ENCODE measurements around the gene FAHD2A.
"Not testable (repeated sequence)": the region's sequence is repeated elsewhere in the genome, so short reads cannot be mapped to it uniquely, and the experiment has no call there.

Gene FAHD2A

DNA sequence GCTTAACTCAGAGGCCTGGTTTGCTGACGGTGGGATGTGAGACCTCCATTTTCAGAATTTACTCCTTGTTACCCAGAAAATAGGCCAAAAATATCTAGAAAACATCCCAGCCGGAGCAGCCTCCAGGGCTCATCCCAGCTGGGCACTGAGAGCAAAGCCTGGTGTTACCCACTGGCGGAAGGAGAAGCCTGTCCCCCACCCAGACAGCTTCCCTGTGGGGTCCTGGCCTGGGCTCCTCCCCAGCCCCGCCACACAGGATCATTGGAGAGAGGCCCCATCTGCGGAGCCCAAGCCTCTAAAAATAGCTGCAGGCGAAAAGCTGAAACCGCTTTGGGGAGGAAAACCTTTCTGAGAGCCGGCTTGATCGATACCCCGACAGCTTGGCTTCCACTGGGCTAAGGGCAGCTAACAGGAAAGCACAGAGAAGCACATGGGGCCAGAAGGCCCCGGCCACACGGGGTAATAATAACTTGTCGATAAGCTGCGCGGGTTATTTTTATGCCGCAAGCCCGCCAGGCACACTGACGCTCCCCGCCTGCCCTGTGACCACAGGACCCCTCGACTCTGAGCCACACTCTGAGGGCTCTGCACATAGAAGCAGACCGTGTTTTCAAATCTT, 26.9 kb upstream of the FAHD2A start:
- no peak for DNase-seq (ENCODE audit: extremely low spot score, insufficient read length, low read depth)
- FAIRE-seq: no peak

DNA sequence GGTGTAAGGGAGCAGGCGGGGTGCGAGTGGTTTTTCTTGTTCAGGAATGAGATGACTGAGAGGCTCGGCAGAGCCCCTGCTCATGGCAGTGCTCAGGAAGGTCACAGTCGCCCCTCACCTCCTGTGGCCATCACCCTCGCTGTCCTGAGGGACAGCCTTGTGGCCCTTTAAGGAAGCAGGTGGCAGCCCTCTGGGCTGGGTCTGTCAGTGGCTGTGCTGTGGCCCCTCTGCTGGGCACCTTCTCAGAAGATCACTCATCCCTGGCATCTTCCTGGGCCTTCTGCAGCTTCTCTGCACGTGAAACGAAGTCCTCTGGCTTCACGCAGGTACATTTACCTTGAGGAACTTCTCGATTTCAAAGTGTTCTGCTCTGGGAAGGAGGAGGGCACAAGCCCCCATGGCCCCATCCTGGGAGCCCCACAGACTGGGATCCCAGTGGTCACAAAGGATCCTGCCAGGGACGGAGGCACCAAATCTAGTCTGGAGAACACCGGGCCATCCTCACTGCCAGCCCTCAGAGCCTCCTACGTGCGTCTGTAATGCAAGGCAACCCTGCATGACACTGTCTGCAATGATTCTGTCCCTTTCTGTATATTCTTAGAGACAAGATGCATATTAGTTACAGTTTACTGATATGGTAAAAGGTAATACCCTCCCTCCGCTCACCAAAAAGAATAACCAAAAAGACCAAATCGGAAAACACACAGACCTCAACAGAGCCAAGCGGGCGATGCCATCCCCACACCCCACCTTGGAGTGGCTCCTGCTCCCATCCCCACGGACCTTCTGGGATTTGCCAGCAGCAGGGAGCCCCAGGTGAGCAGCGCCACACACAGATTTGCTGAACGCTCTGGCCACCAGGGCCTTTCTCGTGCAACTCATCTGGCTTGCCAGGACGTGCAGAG, 25.9 kb upstream of the FAHD2A start:
- DNase-seq (ENCODE audit: extremely low spot score, insufficient read length, low read depth): no peak
- no peak for FAIRE-seq

DNA sequence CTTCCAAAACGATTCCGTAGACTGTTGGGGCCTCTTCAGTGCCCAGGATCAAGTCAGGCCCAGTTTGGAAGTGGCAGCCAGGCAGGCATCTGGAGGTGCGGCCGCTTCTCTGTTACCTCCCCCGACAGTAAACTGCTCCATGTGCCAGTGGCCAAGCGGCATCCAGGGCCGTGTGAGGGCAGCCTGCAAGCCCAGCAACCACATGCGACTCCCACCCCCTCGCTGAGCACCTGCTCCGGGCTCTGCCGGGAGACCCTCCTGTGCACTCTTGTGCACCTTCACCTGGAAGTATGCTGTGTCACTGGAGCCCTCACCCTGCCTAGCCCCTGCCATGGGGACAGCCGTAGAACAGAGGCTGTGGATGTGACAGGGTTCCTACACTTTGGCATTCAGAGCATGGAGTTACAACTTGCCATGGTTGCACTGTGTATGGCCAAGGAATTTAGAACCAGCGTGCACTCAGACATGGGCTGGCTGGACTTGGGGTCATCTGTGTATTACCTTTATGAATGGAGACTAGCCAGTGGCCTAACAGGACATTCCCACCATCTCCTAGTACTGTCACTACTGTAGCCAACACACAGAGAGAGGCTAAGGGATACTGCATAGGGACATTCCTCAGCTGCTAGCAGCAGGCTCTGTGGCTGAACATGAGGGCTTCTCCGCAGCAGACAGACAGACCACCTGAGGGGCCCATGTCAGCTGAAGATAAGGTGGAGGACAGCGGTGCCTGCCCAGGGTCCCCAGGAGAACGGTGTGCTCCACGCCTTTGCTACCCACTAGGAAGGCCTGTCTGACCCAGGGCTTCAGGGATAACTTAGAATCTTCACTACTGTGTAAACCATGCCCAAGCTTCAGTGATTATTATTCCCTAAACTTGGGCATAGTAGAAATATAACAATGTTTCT, 25.0 kb upstream of the FAHD2A start:
- DNase-seq (ENCODE audit: extremely low spot score, insufficient read length, low read depth) (no peak), FAIRE-seq (no peak)

DNA sequence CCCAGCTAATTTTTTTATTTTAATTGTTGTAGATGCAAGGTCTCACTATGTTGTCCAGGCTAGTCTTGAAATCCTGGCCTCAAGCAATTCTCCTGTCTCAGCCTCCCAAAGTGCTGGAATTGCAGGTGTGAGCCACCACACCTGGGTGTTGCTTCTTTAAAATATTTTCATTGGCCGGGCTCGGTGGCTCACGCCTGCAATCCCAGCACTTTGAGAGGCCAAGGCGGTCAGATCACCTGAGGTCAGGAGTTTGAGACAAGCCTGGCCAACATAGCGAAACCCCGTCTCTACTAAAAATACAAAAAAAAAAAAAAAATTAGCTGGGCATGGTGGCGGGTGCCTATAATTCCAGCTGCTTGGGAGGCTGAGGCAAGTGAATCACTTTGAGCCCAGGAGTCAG, 24.2 kb upstream of the FAHD2A start:
- DNase-seq (ENCODE audit: extremely low spot score, insufficient read length, low read depth); FAIRE-seq: not testable (repeated sequence)

DNA sequence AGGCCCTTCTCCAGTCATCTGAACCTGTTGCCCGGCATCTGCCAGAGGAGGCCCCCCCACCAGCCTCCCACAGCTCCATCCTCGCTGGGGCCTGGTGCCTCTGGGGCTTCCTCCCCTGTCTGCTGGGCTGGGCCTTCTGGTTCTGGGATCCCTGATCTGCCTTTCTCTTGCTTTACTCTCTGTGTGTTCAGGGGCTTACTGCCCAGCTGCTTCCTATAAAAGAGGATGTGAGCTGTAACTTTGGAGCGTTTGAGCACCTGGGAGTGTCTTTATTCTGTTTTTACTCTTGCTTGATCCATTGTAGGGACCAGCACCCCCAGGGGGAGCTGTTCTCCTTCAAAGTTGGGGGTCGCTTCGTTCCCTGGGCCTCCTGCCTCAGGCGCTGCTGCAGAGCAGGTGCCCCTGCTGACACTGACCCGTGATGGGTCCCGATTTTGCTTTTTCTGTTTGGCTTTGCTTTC, 23.1 kb upstream of the FAHD2A start:
- DNase-seq (ENCODE audit: extremely low spot score, insufficient read length, low read depth): no peak
- no peak for FAIRE-seq

DNA sequence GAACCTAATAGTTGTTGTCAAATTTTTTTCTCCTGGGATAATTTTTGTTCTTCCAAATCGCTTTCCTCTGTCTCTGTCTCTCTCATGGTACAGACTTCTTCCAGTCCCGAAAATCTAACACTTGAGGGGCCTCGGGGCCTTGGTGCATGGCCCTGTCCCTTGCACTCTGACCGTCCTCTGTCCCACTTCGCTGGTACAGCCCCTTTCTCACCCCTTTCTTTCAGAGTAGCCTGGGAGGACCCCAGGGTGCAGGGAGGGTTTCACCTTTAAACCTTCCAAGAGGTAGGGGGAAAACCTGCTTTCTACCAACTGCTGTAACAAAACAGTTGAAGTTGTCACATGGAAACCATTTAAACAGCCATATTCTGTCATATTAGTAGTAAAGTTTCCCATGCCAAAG, 22.2 kb upstream of the FAHD2A start:
- DNase-seq (ENCODE audit: extremely low spot score, insufficient read length, low read depth) (no peak), FAIRE-seq (no peak)

GRCh38 chr2:95380731-95381130, 21.8 kb upstream of the FAHD2A start:
- FAIRE-seq (no peak), DNase-seq (ENCODE audit: extremely low spot score, insufficient read length, low read depth) (no peak)

- DNase-seq (ENCODE audit: extremely low spot score, insufficient read length, low read depth): no peak
- no peak for FAIRE-seq
These were observed 21.0 kb upstream of the FAHD2A start for GRCh38 chr2:95381212-95382191.

DNA sequence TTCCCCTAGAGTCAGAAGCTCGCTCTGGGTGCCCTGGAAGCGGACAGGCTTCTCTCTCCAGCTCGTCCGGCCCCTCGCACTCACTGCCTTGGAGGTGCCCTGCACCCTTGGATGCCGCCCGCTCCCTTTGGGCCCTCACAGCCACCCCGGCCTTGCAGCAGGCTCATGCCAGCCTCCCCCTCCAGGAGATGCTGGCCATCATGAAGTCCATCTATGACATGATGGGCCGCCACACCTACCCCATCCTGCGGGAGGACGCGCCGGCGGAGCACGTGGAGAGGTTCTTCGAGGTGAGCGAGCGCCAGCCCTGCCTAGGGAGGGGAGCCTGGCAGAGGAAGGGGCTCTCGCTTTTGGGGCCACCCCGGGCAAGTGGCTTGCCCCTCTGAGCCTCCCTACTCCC, 20.3 kb upstream of the FAHD2A start:
- FAIRE-seq (no peak), DNase-seq (ENCODE audit: extremely low spot score, insufficient read length, low read depth) (no peak)

- DNase-seq (ENCODE audit: extremely low spot score, insufficient read length, low read depth): no peak
These were observed 19.5 kb upstream of the FAHD2A start for GRCh38 chr2:95382686-95383634.

DNA sequence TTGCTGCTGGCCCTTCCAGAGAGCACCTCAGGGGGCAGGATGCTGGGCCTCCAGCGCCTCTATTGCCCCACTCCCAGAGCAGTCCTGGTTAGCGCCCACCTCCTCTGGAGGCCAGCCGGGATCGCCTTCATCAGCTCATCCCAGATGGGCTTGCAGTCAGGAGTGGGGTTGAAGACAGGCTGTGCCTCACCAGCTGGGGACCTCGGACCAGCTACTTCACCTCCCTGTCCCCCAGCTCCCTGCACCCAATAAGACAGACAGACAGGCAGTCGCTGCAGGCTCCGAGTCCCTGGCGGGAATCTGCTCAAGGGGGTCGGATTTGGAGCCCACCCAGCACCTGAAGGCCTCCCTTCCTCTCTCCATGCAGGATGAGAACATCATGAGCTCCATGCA, 18.9 kb upstream of the FAHD2A start:
- DNase-seq (ENCODE audit: extremely low spot score, insufficient read length, low read depth) (no peak), FAIRE-seq (no peak)

More at GRCh38 chr2:95382686-95383634, 19.5 kb upstream of the FAHD2A start:
- FAIRE-seq: no peak

DNA sequence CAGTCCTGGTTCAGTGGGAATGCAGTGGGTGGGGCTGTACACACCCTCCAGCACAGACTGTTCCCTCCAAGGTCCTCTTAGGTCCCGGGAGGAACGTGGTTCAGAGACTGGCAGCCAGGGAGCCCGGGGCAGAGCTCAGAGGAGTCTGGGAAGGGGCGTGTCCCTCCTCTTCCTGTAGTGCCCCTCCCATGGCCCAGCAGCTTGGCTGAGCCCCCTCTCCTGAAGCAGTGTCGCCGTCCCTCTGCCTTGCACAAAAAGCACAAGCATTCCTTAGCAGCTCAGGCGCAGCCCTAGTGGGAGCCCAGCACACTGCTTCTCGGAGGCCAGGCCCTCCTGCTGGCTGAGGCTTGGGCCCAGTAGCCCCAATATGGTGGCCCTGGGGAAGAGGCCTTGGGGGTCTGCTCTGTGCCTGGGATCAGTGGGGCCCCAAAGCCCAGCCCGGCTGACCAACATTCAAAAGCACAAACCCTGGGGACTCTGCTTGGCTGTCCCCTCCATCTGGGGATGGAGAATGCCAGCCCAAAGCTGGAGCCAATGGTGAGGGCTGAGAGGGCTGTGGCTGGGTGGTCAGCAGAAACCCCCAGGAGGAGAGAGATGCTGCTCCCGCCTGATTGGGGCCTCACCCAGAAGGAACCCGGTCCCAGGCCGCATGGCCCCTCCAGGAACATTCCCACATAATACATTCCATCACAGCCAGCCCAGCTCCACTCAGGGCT, 17.5 kb upstream of the FAHD2A start:
- DNase-seq (ENCODE audit: extremely low spot score, insufficient read length, low read depth) (no peak), FAIRE-seq (no peak)

DNA sequence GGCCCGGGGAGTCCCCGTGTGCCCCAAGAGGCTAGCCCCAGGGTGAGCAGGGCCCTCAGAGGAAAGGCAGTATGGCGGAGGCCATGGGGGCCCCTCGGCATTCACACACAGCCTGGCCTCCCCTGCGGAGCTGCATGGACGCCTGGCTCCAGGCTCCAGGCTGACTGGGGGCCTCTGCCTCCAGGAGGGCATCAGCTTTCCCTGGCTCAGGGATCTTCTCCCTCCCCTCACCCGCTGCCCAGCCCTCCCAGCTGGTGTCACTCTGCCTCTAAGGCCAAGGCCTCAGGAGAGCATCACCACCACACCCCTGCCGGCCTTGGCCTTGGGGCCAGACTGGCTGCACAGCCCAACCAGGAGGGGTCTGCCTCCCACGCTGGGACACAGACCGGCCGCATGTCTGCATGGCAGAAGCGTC, 16.9 kb upstream of the FAHD2A start:
- DNase-seq (ENCODE audit: extremely low spot score, insufficient read length, low read depth) (no peak), FAIRE-seq (no peak)

- FAIRE-seq (no peak), DNase-seq (ENCODE audit: extremely low spot score, insufficient read length, low read depth) (no peak)
These were observed 16.5 kb upstream of the FAHD2A start for GRCh38 chr2:95386031-95386430.

DNA sequence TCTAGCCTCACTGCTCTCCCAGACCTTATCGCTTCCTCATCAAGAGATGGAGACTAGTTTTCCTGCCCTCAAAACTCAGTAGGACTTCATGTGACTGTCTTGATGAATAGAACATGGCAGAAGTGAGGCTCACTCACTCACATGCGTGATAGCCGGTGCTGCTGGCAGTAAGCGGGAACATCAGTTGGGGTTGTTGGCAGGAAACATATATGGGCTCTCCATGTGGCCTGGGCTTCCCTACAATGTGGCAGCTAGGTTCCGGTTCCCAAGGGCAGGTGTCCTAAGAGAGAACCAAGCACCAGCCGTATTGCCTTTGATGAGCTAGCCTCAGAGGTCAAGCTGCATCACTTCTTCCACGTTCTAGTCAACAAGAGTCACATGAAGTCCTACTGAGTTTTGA, 15.2 kb upstream of the FAHD2A start:
- FAIRE-seq (no peak), DNase-seq (ENCODE audit: extremely low spot score, insufficient read length, low read depth) (no peak)

DNA sequence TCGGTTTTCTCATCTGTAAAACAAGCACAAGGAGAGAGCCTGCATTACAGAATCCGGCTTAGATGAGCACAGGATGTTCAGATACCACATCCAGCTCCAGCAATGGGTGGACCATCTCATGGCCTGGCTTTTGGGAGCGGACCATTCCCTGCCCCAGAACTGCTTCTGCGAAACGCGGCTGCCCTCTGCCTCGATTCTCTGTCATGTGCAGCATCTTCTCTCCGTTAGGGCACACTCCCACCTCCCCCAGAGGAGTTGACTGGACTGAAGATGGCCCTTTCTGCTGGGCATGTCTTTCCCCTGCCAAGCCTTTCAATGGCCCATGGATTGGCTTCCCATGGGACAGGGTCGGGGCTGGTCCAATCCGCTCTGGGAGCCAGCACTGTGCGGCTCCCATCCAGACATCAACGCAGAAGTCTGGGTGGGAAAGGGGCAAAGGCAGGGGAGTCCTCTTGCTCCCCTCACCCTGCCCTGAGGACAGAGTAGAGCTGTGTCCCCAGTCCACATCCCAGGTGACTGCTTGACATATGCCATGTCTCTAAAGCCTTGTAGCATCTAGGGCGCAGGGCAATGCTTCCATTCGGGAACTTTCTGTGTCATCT, 14.3 kb upstream of the FAHD2A start:
- FAIRE-seq: no peak
- DNase-seq (ENCODE audit: extremely low spot score, insufficient read length, low read depth): no peak

- no peak for FAIRE-seq
- no peak for DNase-seq (ENCODE audit: extremely low spot score, insufficient read length, low read depth)
These were observed 13.7 kb upstream of the FAHD2A start for GRCh38 chr2:95388856-95389244.
